RWPE2 (cell line): ENCODE data around the gene UBL4B.

Experiments used
- ATAC-seq: fragments of 200-7000 bp; cut with Tn5 transposase; 3 replicates; pipeline ENCODE4 v1.9.1; 2021; ENCODE audit warnings: low read depth
- DNase-seq: peaks from one replicate; pipeline ENCODE4 v3.0.0-alpha.2; 2020; ENCODE audit warnings: low spot score
- H3K27ac ChIP-seq: fragments of 450-650 bp; 2 replicates; pipeline ENCODE4 v1.5.1; 2017; ENCODE audit warnings: mild to moderate bottlenecking; ENCODE audit not compliant: poor library complexity, severe bottlenecking
- H3K27me3 ChIP-seq: fragments of 250-450 bp; sonication (Bioruptor Pico); 2 replicates; pipeline ENCODE4 v1.5.1; 2021; ENCODE audit warnings: mild to moderate bottlenecking, moderate library complexity; ENCODE audit not compliant: insufficient read depth, poor library complexity, severe bottlenecking
- H3K36me3 ChIP-seq: fragments of 250-450 bp; sonication (Bioruptor Pico); 2 replicates; pipeline ENCODE4 v1.5.1; 2020; ENCODE audit warnings: low read depth, mild to moderate bottlenecking, moderate library complexity
- H3K4me1 ChIP-seq: fragments of 250-450 bp; sonication (Bioruptor Pico); 2 replicates; pipeline ENCODE4 v1.5.1; 2021; ENCODE audit warnings: mild to moderate bottlenecking, moderate library complexity; ENCODE audit not compliant: insufficient read depth, poor library complexity, severe bottlenecking
- H3K4me3 ChIP-seq: fragments of 250-450 bp; sonication (Bioruptor Pico); 2 replicates; pipeline ENCODE4 v1.5.1; 2021; ENCODE audit warnings: mild to moderate bottlenecking, moderate library complexity; ENCODE audit not compliant: severe bottlenecking
- H3K9me3 ChIP-seq: fragments of 250-450 bp; sonication (Bioruptor Pico); 2 replicates; pipeline ENCODE4 v1.5.1; 2021; ENCODE audit warnings: mild to moderate bottlenecking, moderate library complexity; ENCODE audit not compliant: severe bottlenecking
- CTCF ChIP-seq: fragments of 450-650 bp; IDR thresholded peaks from one replicate; pipeline ENCODE4 v1.5.1; 2017; ENCODE audit warnings: mild to moderate bottlenecking, moderate library complexity; ENCODE audit not compliant: poor library complexity, severe bottlenecking

The UBL4B gene

GRCh38 chr1:110132682-110133081, 20.4 kb downstream of the UBL4B start:
- ATAC-seq (no peak), DNase-seq (no peak)
- Histone ChIP-seq H3K4me1 (no peaks in the 10 kb centered on the region), H3K4me3 (no peak overlapping the region), H3K27me3 (peaks cover 28% of the 10 kb centered on the region), H3K36me3 (no peaks in the 10 kb centered on the region), H3K9me3 (no peaks in the 10 kb centered on the region), H3K27ac (no peak overlapping the region)
- no peak for TF ChIP-seq CTCF

- Histone ChIP-seq H3K9me3 (no peaks in the 10 kb centered on the region), H3K27ac (no peak overlapping the region), H3K4me1 (no peaks in the 10 kb centered on the region), H3K4me3 (no peak overlapping the region), H3K36me3 (no peaks in the 10 kb centered on the region), H3K27me3 (peaks cover 35% of the 10 kb centered on the region)
- TF ChIP-seq CTCF, result no peak
- DNase-seq, result no peak
- ATAC-seq, result no peak
Observed at GRCh38 chr1:110133436-110133835, 21.2 kb downstream of the UBL4B start.

- TF ChIP-seq CTCF, result no peak
- H3K27me3 ChIP-seq, result peaks cover 42% of the 10 kb centered on the region
- no peak for DNase-seq
Observed at GRCh38 chr1:110134050-110134595, 21.9 kb downstream of the UBL4B start.

GRCh38 chr1:110135246-110135645, 23.0 kb downstream of the UBL4B start:
- Histone ChIP-seq H3K4me1 (no peaks in the 10 kb centered on the region), H3K27ac (no peak overlapping the region), H3K27me3 (peaks cover 44% of the 10 kb centered on the region), H3K36me3 (no peaks in the 10 kb centered on the region), H3K9me3 (peaks cover 3% of the 10 kb centered on the region), H3K4me3 (no peak overlapping the region)
- no peak for TF ChIP-seq CTCF
- DNase-seq (no peak), ATAC-seq (no peak)

More at GRCh38 chr1:110134050-110134595, 21.9 kb downstream of the UBL4B start:
- ATAC-seq, result no peak
- H3K4me3 ChIP-seq, result no peak overlapping the region
- no peaks in the 10 kb centered on the region for H3K9me3 ChIP-seq
- no peaks in the 10 kb centered on the region for H3K4me1 ChIP-seq
- H3K27ac ChIP-seq, result no peak overlapping the region
- no peaks in the 10 kb centered on the region for H3K36me3 ChIP-seq

GRCh38 chr1:110135666-110136065, 23.4 kb downstream of the UBL4B start:
- Histone ChIP-seq H3K36me3 (no peaks in the 10 kb centered on the region), H3K4me1 (no peaks in the 10 kb centered on the region), H3K9me3 (peaks cover 3% of the 10 kb centered on the region), H3K4me3 (no peak overlapping the region), H3K27me3 (peaks cover 46% of the 10 kb centered on the region), H3K27ac (no peak overlapping the region)
- no peak for TF ChIP-seq CTCF
- DNase-seq (no peak), ATAC-seq (0 out of 3 replicates have a peak, but pooled peaks have one; percentile 14)
